GM18505 (cell line): ENCODE data around the gene TRAPPC5.

ENCODE experiments used
- ATAC-seq: cut with Tn5 transposase; IDR thresholded peaks from one replicate; pipeline ENCODE4 v1.9.1; 2021; ENCODE audit not compliant: unreplicated experiment
- POLR2A ChIP-seq: IDR thresholded peaks from 4 replicates; pipeline ENCODE4 v1.6.1; 2011; ENCODE audit warnings: borderline replicate concordance; ENCODE audit not compliant: insufficient read depth, insufficient read length; ENCODE audit errors: extremely low read depth

The TRAPPC5 gene

DNA sequence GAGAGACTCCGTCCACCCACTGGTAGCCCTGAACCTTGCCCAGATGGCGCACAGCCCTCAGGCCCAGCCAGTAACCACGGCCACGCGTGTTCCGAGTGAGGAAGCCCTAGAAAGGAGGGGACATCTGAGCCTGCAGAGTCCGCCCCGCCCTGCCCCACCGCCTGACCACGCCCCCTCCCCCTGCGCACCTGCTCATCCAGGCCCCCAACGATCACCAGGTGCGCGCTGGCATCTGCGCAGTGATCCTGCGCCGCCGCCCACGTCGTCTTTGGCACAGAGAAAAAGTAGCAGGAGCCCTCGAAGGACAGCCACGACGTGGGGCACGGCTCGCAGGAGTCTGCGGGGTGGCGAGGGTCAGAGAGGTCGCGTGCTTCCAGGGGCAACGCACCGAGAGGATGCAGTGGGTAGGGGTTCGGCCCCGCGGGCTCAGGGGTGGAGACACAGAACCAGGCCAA, 49.2 kb downstream of the TRAPPC5 start:
- ATAC-seq = no peak
- no peak for TF ChIP-seq POLR2A

DNA sequence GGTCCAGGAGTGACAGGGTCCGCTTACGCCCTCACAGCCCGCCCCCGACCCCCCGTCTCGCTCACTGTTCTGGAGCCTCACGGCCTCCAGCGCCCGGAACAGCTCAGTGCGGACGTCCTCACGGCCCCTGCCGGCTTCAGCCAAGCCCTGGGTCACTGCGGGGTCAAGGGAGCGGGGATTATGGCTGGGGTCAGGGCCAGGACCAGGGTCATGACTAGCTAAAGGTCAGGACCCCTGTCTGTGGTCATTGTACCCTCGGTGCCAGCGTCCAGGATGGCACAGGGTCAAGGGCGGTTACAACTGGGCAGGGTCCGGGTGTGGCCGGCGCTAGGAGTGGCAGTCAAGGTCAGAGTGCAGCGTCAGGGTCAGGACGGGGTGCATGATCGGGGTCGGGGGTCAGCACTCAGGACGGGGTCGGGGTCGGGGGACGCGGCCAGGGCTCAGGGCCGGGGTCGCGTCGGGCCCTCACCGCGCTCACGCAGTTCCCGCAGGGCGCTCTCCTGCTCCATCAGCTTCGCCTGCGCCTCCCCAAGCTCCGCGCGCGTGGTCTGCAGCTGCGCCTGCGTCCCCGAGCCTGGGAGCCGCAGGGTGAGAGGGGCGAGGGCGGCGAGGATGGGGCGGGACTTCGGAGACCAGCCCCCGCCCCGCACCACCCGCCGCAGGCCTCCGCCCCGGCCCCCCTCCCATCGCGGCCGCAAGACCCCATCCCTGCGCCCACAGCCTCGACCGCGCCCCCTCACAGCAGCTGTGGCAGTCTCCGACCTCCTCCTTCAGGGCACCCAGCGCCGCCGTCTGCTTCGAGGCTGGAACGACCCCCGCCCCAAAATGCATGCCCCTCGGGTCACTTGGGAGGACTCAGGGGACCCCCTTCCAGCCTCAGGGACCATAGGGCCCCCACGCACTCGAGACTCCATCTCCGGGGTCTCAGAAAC, 49.9 kb downstream of the TRAPPC5 start:
- ATAC-seq = no peak
- TF ChIP-seq POLR2A = no peak

DNA sequence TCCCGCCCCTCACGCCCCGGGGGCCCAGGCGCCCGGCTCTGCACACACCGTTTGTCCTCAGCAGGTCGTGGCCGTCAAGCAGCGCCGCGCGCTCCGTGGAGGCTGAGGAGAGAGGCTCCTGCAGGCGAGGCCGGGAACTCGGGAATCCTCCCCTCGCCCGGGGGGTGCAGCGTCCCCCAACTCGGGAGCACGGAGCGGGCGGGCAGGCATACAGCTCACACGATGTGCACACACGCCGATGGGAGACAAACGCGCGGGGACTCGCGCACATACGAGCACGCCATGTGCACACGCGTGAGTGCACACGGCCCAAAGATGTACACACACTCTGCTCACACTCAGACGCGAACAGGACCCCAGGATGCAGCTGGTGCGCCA, 50.6 kb downstream of the TRAPPC5 start:
- no peak for ATAC-seq
- TF ChIP-seq POLR2A = no peak

DNA sequence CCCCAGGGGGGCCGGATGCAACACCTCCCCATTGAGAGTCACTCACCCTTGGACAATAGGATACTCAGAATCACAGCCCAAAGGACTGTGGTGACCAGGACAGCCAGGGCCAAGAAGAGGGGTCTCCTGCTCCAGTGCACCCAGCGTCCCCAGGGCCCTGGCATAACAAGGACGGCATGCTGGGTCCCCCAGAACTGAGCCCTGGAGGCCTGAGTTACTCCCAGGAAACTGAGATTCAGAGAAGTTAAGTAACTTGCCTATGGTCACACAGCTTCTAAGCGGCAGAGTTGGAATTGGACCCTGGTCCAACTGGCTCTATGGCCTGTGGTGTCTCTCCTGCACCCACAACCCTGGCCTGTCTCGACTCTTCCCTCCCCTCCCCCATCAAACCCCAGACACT, 51.0 kb downstream of the TRAPPC5 start:
- no peak for TF ChIP-seq POLR2A
- ATAC-seq = no peak

DNA sequence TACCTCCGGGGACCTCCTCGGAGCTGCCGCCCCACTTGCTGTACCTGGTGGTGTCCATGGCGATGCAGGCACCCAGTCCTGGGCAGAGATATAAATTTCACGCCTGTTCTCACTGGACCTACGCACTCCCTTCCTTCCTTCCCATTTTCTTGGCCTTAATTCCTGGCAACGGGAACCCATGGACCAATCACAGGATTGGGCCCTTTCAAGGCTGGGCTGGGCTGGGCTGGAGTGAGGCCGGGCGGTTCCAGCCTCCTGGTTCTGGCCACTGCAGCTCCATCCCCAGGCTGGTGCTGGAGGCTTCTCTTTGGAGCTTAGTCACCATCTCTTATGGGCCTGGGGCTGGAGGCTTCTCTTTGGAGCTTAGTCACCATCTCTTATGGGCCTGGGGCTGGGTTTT, 51.4 kb downstream of the TRAPPC5 start, which contains the start of gene CLEC4G:
Gene CLEC4G, minus strand, starts transcription at position 66 of the 400 bp plus-strand sequence. Its CDS starts 8 bp downstream, at position 58.
- ATAC-seq = no peak
- no peak for TF ChIP-seq POLR2A

DNA sequence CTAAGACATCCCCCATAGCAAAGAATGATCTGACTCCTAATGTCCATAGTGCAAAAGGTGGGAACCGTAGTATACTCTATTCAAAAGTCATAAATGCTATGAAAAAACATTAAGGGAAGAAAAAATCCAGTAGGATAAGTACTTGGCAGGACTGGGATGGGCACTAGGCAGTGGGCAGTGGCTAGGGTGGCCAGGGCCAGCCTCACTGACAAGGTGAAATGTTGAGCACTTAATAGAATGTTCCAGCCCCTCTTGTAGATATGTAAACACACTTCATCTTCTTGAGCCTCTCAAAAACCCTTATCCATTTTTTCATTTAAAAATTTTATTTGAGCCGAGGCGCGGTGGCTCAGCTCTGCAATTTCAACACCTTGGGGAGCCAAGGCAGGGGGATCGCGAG, 52.7 kb downstream of the TRAPPC5 start:
- no peak for ATAC-seq
- no peak for TF ChIP-seq POLR2A

DNA sequence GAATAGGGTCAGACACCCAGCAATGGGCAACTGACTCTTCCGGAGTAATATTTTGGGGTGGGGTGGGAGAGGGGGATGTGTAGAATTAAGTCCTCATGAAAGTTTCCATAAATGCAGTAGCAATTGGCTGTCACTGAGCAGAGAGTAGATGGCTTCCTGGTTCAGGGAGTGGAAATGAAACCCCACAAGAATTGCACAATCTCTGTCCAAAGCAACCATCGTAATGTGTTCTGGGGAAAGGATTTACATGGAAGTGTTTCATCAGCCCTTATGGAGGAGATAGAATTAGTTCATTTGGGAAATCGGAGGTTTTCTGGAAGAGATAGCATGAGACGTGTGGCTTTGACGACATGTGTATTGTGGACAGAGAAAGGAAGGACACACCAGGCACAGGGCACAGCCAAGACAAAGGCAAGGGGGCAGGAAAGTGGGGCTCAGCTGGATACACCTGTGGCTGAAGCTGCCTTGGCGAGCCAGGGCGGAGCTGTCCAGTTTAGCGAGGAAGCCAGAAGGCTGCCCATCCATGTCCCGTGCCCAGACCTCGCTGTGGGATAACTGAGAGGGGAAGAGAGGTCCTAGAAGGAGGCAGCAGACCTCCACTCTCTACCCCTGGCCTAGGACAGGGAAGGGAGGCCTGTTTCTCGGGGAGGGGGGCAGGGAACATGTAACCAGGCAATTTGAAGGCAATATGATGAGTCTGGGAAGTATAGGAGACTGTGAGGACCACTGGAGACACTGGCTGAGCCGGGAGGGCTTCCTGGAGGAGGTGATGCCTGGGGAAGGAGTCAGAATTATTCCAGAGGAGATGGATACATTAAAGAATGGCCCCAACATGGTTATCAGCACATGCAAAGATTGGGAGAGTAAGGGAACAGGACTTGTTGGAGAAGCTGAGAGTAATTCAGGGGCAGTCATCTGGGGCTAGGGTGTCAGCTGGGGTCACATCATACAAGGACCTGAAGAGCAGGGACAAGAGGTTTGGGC, 53.9 kb downstream of the TRAPPC5 start:
- TF ChIP-seq POLR2A = no peak
- ATAC-seq = no peak

DNA sequence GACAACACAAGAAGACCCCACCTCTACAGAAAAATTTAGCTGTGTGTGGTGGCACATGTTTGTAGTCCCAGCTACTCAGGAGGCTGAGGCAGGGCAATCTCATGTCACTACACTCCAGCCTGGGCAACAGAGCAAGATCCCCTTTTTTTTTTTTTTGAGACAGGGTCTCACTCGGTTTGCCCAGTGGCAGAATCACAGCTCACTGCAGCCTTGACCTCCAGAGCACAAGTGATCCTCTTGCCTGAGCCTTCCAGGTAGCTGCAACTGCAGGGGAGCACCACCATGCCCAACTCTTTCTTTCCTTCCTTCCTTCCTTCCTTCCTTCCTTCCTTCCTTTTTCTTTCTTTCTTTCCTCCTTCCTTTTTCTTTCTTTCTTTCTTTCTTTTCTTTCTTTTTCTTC, 55.5 kb downstream of the TRAPPC5 start:
- TF ChIP-seq POLR2A = no peak
- ATAC-seq = no peak

DNA sequence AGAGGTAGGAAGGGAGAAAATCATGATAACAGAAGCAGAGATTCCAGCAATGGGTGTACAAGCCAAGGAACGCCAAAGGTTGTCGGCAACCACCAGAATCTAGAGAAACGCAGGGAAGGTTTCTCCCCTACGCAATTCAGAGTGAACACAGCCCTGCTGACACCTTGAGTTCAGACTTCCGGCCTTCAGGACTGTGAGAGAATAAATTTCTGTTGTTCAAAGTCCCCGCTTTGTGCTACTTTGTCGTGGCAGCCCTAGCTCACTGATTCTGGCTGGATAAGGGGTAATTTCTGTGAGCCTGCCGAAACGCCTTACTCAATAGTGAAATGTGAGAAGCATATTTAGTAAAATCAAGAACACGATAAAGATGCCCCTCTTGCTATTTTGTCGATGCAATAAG, 56.6 kb downstream of the TRAPPC5 start:
- no peak for ATAC-seq
- no peak for TF ChIP-seq POLR2A
